HFF-Myc (cell line): ENCODE measurements around the gene TEX38.

ENCODE experiments used
- DNase-seq: peaks from one replicate; pipeline ENCODE4 v3.0.0-alpha.2; 2011; ENCODE audit warnings: low read depth; ENCODE audit errors: extremely low read depth
- H3K4me3 ChIP-seq: replicated peaks from 2 replicates; pipeline ENCODE4 v1.5.1; 2011; ENCODE audit warnings: low read depth, mild to moderate bottlenecking, control low read depth, low read length
- CTCF ChIP-seq: IDR thresholded peaks from 2 replicates; pipeline ENCODE4 v1.5.1; 2012; ENCODE audit warnings: mild to moderate bottlenecking, low read depth, low read length, control low read depth; ENCODE audit errors: missing control alignments

TEX38 gene

GRCh38 chr1:46677339-46677738, 5.7 kb downstream of the TEX38 start:
- no peak for DNase-seq
- H3K4me3 ChIP-seq = no peak overlapping the region
- no peak for TF ChIP-seq CTCF

DNA sequence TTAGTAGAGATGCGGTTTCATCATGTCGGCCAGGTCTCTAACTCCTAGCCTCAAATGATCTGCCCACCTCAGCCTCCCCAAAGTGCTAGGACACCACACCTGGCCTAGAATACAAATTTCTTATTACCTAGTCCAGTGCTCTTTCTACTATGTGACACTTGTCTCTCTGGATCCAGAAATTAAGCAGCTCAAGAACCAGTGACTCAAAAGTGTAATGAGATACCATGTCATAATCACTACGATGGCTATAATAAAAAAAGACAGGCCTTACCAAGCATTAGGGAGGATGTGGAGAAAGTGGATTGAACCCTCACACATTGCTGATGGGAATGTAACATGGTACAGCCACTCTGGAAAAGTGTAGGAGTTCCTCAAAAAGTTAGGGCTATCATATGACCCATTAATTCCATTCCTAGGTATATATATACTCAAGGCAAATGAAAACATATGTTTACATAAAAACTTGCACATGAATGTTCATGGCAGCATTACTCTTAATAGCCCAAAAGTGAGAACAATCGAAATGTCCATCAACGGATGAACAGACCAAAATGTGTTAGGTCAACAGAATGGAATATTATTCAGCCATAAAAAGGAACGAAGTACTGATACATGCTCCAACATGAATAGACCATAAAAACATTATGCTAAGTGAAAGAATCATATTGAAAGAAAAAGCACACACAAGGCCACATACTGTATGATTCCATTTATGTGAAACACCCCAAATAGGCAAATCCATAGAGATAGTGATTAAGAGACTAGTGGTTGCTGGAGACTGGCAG, 8.3 kb downstream of the TEX38 start:
- no peak overlapping the region for H3K4me3 ChIP-seq
- TF ChIP-seq CTCF = no peak
- no peak for DNase-seq

GRCh38 chr1:46681333-46682034, 9.8 kb downstream of the TEX38 start:
- no peak for DNase-seq
- no peak for TF ChIP-seq CTCF
- no peak overlapping the region for H3K4me3 ChIP-seq

GRCh38 chr1:46682064-46682463, 10.4 kb downstream of the TEX38 start:
- no peak for DNase-seq
- TF ChIP-seq CTCF = no peak

GRCh38 chr1:46684670-46685069, 13.0 kb downstream of the TEX38 start:
- no peak for TF ChIP-seq CTCF
- DNase-seq = no peak
- no peak overlapping the region for H3K4me3 ChIP-seq

More at GRCh38 chr1:46682064-46682463, 10.4 kb downstream of the TEX38 start:
- H3K4me3 ChIP-seq = no peak overlapping the region

DNA sequence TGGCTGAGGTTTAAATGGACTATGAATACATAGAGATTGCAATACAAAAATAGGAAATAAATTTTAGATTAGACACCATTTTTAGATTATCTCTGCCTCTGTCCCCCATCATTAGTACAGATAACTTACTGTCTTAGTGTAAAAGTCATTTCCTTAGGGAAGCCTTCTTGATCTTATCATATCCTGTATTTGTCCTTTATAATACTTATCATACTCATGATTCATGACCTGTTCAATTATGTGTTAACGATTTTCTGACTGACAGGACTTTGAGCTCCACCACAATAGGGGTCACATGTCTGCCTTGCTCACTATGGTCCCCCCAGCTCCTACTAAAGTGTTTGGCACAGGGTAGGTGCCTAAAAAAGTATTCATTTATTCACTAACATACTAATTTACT, 14.6 kb downstream of the TEX38 start:
- no peak for TF ChIP-seq CTCF
- DNase-seq = no peak
- no peak overlapping the region for H3K4me3 ChIP-seq
